Left hindlimb (tissue), 1 donor: ENCODE measurements around the gene BRMS1L.
"Not testable (repeated sequence)": the region's sequence is repeated elsewhere in the genome, so short reads cannot be mapped to it uniquely, and the experiment has no call there.

ENCODE experiments used
- DNase-seq: peaks from one replicate; pipeline ENCODE4 v3.0.0-alpha.2; 2018

BRMS1L gene

DNA sequence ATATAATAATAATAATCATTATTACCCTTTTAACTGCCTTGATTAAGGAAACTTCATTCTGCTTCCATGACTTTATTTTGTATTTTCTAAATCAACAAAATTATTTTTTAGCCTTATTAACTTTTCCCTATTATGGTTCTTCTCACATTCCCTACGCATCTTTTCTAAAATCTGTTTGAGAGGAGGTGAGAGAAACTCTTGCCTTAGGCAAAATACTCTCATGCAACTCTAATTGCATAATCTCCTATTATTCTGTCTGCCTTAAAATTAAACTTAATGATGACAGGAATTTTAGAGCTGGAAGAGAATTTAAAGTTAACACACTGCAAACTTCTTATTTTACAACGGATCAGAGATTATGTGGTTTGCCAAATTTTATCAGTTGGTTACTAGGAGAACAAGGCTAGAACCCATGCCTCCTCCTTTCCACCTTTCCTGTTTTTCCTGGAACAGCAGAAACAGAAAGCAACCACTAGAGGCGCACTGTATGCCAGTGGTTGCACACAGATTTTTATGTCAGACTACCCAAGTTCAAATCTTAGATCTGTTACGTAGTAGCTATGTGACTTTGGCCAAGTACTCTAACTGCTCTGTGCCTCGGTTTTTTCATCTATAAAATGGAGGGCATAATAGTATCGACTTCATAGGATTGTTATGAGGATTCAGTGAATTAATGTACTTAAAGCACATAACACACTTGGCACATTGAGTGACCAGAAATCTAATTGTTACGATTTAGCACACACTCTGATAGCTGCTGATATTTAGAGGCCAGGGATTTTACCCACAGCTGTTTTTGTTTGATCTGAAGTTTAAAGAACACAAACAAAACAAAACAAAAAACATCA is 4.3 kb upstream of the BRMS1L start:
- no peak for DNase-seq

DNA sequence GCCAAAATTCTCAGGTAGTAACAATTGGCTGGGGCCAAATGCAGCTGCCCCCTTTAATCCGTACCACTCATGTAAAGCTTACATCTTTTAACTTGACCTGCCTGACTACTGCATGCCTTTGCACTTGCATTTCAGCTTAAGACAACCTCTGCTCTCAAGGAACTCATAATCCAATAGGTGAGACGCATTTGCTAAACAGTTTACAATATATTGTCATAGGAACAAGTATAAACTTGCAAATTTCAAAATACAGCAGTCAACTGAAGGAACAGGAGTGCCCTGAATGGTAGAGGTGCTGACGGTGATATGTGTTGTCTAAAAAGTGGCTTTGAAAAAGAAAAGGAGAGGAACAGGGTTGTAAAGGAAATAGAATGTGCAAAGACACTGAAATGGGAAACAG is 3.6 kb upstream of the BRMS1L start:
- DNase-seq: no peak

DNA sequence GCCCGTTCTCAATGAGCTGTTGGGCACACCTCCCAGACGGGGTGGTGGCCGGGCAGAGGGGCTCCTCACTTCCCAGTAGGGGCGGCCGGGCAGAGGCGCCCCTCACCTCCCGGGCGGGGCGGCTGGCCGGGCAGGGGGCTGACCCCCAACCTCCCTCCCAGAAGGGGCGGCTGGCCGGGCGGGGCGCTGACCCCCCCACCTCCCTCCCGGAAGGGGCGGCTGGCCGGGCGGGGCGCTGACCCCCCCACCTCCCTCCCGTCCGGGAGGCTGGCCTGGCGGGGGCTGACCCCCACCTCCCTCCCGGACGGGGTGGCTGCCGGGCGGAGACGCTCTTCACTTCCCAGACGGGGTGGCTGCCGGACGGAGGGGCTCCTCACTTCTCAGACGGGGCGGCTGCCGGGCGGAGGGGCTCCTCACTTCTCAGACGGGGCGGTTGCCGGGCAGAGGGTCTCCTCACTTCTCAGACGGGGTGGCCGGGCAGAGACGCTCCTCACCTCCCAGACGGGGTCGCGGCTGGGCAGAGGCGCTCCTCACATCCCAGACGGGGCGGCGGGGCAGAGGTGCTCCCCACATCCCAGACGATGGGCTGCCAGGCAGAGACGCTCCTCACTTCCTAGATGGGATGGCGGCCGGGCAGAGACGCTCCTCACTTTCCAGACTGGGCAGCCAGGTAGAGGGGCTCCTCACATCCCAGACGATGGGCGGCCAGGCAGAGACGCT is 1.5 kb upstream of the BRMS1L start:
- not testable (repeated sequence) for DNase-seq

DNA sequence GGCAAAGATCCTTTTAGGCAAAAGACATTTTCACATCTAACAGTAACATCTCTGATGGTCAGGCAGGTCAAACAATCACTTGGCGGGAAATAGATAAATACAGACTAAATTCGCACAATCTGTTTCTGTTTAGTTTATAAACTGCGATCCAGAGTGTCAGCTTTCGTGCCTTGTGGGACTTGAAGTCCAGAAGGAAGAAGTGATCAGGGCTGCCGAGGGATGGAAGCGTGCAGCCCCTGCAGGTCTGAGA is 245 bp upstream of the BRMS1L start:
- DNase-seq: no peak

DNA sequence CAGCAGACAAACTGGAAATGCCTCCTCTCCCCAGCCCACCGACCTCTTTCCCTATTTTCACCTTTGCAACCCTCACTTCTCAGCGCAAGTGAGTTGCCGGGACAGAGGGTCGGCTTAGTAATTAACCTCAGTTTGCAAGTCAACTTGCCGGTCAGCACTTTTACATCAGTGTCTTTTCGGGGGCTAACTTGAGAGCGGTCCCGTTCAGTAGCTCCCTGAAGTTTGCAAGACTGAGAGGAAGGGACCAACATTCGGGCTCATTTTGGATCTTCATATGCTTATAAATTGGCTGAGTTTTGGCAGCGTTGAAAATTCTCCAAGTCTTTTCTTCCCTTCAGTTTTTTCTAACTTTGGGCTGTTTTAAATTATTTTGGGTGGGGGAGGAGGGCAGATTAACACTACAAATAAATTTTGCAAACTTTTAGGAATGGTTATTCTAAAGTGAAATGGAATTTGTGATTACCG is 846 bp downstream of the BRMS1L start:
- DNase-seq: no peak

DNA sequence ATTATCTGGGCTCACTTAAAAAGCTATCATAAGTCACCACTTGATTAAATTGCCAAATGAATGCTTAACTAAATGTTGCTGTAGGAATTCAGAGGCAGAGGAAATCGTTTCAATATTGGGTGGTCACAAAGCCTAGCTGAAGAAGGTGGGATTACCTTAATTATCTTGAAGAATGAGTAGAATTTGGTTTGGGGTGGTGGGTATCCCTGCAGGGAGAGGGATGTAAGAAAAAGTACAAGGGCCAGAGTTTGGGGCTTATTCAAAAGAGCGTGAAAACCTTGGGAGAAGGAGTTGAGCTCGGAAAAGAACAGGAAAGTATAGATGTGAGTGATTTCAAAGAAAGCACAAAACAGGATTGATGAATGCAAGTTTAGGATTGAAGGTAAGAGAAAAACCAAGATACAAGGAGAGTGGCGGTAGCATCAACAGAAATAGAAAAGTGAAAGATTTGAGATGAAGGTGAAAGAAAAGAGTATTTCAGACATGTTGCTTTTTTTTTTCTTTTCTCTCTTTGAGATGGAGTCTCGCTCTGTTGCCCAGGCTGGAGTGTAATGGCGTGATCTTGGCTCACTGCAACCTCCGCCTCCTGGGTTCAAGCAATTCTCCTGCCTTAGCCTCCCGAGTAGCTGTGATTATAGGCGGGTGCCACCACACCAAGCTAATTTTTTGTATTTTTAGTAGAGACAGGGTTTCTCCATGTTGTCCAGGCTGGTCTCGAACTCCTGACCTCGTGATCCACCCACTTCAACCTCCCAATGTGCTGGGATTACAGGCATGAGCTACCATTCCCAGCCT is 1.7 kb downstream of the BRMS1L start:
- no peak for DNase-seq

DNA sequence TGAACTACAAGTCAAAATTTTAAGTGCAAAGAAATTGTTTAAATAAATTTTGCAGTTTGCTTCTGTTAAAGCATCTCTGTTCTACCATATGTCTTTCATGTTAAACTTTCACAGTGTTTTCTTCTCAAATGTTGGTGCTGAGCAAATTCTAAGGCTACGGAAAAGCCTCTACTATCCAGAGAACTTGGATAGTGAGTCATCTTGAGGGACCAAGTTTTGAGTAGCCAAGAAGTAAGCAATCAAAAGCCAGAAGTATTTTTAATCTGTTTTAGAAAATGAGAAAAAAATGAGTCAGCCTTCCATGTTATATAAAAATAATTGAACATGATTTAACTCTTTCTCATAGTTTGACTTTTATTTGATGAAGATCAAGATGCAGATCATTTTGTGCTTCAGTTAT is 3.3 kb downstream of the BRMS1L start:
- no peak for DNase-seq

DNA sequence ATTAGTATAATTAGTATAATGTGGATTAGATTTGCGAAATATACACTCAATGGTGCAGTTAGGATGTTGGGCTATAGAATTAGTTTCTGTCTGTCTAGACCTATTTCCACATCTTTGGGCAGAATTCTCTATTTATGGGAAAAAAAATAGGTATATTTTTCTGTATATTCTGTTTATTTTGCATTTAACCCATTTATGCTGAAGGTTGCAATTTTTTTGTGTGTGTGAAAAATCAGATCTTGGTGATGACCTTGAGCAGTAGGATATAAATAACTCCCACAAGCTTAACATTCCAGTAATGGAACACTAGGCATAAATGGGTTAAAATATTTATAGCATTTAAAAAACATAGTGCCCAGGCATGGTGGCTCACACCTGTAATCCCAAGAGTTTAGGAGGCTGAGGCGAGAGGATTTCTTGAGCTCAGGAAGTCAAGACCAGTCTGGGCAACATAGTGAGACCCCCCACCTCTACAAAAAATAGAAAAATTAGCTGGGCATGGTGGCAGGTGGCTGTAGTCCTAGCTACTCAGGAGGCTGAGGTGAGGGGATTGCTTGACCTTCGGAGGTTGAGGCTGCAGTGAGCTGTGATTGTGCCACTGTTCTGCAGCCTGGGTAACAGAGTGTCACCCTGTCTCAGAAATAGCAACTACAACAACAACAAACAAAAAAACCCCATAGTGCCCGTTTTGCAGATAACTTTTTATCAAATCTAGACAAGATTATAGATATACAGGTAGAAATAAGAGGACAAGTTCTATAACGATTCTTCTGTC is 9.3 kb downstream of the BRMS1L start:
- DNase-seq: no peak

DNA sequence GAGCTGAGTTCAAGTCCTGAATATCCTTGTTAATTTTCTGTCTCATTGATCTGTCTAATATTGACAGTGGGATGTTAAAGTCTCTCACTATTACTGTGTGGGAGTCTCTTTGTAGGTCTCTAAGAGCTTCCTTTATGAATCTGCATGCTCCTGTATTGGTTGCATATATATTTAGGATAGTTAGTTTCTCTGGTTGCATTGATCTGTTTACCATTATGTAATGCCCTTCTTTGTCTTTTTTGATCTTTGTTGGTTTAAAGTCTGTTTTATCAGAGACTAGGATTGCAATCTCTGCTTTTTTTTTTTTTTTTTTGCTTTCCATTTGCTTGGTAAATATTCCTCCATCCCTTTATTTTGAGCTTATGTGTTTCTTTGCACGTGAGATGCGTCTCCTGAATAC is 15.6 kb downstream of the BRMS1L start:
- DNase-seq: not testable (repeated sequence)

DNA sequence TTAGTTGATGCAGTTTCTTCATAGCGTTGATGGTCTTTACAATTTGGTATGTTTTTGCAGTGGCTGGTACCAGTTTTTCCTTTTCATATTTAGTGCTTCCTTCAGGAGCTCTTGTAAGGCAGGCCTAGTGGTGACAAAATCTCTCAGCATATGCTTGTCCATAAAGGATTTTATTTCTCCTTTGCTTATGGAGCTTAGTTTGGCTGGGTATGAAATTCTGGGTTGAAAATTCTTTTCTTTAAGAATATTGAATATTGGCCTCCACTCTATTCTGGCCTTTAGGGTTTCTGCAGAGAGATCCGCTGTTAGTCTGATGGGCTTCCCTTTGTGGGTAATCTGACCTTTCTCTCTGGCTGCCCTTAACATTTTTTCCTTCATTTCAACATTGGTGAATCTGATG is 16.1 kb downstream of the BRMS1L start:
- not testable (repeated sequence) for DNase-seq

DNA sequence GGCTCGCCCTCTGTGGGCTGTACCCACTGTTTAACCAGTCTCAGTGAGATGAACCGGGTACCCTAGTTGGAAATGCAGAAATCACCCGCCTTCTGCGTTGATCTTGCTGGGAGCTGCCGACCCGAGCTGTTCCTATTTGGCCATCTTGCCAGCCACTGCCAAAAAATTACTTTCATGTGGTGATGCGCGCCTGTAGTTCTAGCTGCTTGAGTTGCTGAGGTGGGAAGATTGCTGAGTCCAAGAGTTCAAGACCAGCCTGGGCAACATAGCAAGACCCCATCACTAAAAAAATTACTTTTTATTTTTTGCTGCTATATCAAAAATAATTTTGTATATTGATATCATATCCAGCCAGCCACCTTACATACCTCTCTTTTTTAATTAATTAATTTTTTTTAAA is 18.4 kb downstream of the BRMS1L start:
- DNase-seq: no peak

DNA sequence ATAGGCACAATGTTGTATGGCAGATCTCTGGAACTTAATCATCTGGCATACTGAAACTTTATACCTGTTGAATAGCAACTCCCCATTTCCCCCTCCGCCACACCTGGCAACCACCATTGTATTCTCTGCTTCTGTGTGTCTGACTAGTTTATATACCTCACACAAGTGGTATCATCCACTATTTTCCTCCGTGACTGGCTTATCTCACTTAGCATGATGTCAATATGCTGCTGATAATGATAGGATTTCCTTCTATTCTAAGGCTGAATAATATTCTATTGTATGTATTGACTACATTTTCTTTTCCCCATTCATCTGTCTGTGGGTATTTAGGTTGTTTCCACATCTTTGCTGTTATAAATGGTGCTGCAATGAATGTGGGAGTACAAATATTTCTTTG is 21.5 kb downstream of the BRMS1L start:
- no peak for DNase-seq

DNA sequence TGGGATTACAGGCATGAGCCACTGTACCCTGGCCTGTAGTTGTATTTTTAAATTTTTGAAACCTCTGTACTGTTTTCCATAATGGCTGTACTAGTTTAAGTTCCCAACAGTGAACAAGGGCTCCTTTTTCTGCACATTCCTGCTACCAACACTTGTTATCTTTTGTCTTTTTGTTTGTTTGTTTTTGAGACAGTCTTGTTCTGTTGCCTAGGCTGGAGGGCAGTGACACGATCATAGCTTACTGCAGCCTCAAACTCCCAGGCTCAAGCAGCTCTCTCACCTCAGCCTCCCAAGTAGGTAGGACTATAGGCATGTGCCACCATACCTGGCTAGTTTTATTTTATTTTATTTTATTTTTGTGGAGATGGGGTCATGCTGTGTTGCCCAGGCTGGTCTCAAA is 23.0 kb downstream of the BRMS1L start:
- no peak for DNase-seq

DNA sequence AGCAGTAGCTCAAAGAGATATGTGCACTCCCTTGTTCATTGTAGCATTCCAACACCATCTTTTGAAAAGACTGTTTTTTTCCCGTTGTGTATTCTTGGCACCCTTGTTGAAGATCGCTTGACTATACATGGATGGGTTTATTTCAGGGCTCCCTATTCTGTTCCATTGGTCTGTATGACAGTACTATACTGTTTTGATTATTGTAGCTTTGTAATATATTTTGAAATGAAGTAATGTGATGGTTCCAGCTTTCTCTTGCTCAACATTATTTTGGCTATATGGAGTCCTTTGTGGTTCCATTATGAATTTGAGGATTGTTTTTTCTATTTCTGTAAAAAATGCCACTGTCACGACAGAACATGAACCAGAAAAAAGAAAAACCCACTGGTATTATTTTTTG is 25.7 kb downstream of the BRMS1L start:
- no peak for DNase-seq

DNA sequence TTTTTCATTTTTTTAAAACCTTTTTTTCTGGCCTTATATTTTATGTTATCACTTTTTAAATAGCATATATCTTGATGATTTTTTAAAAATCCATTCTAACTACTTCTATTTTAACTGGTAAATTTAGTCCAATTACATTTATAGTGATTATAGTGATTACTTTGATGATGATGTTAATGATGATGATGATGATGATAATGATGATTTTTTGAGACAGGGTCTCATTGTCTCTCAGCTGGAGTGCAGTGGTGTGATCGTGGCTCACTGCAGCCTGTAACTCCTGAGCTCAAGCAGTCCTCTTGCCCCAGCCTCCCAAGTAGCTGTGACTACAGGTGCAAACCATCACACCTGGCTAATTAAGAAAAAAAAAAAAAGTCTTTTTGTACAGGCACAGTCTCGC is 27.1 kb downstream of the BRMS1L start:
- no peak for DNase-seq

DNA sequence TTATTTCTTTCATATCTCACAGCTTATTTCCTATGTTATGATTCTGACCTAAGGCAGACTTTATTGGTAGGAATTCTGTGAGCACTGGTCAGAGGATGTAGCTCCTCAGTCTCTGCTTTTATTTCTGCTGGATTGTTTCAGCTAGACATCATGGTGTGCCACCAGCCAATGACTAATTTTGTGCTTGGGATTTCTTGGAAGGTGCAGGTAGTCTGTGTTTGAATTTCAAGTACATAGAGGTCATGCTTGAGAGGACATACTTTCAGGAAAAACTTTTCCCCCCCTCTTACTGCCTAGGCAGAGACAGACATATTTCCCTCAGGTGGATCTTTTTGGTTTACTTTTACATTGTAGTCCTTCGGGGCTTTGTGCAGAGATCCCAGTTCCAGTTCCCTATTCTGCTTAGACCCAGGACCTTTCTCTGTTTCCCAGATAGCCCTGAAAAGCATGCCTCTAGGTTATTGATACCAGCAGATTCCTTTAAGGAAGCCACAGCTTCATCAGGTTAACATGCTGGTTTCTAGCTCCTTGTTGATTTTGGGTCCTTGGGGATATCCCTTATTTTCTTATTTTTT is 28.6 kb downstream of the BRMS1L start:
- no peak for DNase-seq

DNA sequence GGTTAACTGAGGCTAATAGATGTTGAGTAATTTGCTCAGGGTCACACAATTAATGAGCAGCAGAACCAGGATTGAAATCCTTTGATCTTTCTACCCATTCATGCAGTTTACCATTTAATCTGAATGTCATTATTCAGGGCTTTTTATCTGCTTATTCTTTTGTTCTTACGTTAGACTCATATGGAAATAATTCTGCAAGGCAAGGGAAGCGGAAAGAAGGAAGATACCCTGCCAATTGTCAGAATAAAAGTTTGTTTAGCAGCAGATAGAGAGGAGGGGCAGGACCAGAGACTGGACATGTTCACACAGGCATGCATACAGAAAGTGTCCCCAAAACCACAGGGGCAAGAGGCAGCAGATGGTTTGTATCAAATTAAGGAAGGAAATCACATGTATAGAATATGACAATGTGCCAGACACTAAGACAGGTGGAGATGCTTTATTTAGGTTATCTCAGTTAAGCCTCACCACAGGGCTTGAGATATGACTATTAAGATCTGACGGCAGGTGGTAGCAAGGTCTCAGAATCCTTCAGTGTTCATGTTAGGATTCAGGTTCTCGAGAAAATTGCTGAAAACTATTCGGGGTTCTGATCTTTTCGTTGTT is 29.8 kb downstream of the BRMS1L start:
- DNase-seq: no peak

DNA sequence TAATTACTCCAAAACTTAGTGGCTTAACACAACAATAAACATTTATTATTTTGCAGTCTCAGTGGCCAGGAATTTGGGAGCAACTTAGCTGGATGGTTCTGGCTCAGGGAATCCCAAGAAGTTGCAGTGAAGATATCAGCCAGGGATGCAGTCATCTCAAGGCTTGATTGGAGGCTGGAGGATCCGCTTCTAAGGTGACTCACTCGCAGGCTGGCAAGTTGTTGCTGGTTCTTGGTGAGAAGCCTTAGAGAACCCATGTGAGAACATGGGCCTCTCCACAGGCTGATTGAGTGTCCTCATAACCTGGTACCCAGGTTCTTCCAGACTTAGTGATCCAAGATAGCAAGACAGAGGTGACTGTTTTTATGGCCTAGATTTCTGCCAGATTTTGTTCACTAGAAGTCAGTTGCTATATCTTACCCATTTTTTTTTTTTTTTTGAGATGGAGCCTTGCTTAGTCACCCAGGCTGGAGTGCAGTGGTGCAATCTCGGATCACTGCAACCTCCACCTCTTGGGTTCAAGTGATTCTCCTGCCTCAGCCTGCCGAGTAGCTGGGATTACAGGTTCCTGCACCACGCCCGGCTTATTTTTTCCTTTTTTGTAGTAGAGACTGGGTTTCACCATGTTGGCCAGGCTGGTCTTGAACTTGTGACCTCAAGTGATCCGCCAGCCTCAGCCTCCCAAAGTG is 32.5 kb downstream of the BRMS1L start:
- DNase-seq: no peak

DNA sequence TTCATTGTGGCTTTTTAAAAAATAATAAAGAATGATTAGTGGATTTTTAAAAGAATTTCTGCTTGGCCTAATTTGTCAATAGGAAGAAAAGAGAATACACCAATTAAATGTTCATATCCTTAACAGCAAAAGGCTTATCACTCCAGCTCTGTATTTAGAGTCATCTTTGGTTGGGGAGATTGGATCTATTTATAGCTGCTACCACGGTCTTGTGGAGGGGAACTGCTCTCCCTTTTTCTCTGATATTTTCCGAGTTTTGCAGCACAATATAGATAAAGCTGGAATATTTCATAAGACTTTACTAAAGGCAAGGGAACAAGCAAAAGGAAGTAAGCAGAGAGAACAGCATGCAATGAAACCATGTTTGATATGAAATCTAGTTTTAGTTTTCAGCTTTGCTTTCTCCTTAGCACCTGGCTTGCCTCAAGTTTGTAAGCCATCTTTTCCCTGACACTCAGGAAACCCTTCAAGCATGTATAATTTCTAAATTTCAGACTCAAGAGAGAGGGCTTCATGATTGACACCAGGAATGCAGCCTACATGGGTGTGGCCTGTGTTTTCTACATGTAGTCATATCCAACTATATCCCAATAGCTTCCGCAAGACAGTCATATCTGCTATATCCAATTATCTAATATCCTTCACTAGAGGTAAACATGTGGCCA is 35.2 kb downstream of the BRMS1L start:
- DNase-seq: no peak

DNA sequence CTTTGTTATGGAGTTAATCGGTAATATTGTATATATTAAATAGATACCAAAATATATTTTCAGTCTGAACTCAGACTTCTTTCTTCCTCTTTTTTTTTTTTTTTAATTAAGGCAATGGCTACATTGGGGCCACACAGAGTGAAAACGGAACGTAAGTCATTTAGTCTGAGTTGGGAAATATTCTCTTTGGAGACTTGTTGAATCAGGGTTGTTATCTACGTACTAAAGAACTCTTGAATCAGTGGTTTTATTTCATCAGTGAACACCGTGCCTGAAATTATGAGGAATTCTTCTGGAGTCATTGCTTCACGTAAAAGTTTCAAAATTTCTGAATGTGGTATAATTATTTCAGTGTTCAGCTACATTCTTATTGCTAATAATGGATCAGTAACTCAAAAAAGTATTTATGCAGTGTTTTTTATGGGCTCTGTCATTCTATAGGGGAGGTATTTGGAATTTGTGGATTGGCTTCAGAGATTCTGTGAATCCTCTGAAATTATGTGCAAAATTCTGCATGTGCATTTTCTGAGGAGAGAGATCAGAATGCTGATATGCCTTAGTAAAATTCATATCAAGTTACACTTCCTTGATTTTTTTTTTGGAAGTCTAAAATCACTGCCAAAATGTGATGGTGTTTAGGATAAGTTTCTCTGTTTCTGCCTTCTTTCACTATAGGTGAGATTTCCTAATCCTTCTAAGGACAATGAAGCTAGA is 39.6 kb downstream of the BRMS1L start:
- DNase-seq: no peak
